IPS-18c (cell line): ENCODE data around the gene CERCAM.

Experiments
- H3K4me3 ChIP-seq: 2 replicates; pipeline ENCODE4 v1.7.0; 2013; ENCODE audit warnings: low read depth, mild to moderate bottlenecking, low read length, moderate library complexity; ENCODE audit not compliant: insufficient read depth
- H3K9me3 ChIP-seq: one replicate; pipeline ENCODE4 v1.6.1; 2013; ENCODE audit warnings: mild to moderate bottlenecking, low read length, moderate library complexity; ENCODE audit not compliant: control insufficient read depth, insufficient read depth

Gene CERCAM

GRCh38 chr9:128479262-128479661 lies 58.6 kb downstream of the CERCAM start:
- Histone ChIP-seq H3K4me3 (no peak overlapping the region), H3K9me3 (no peaks in the 10 kb centered on the region)

GRCh38 chr9:128481561-128481960 lies 60.9 kb downstream of the CERCAM start:
- no peaks in the 10 kb centered on the region for H3K9me3 ChIP-seq
- H3K4me3 ChIP-seq: no peak overlapping the region

GRCh38 chr9:128482186-128482585 lies 61.5 kb downstream of the CERCAM start:
- no peaks in the 10 kb centered on the region for H3K9me3 ChIP-seq

GRCh38 chr9:128484686-128485413 lies 64.2 kb downstream of the CERCAM start:
- Histone ChIP-seq H3K4me3 (no peak overlapping the region), H3K9me3 (no peaks in the 10 kb centered on the region)

More at GRCh38 chr9:128482186-128482585, 61.5 kb downstream of the CERCAM start:
- no peak overlapping the region for H3K4me3 ChIP-seq

GRCh38 chr9:128485414-128485855 lies 64.8 kb downstream of the CERCAM start:
- no peaks in the 10 kb centered on the region for H3K9me3 ChIP-seq
- H3K4me3 ChIP-seq: no peak overlapping the region

- H3K9me3 ChIP-seq: no peaks in the 10 kb centered on the region
These were observed 65.5 kb downstream of the CERCAM start for GRCh38 chr9:128486201-128486600.

More at GRCh38 chr9:128486201-128486600, 65.5 kb downstream of the CERCAM start:
- no peak overlapping the region for H3K4me3 ChIP-seq
